PC-9 (cell line): Measurements from ENCODE around the gene NPHP4.

Experiments used
- EZH2 ChIP-seq: fragments of 200-600 bp; sonication (generic); IDR thresholded peaks from 2 replicates; pipeline ENCODE4 v1.8.0; 2017; ENCODE audit warnings: antibody characterized with exemption, low read depth
- TF ChIP-seq, protein P1 (sequence below): fragments of 200-600 bp; sonication (generic); conservative IDR thresholded peaks from 2 replicates; pipeline ENCODE4 v1.6.1; 2017; ENCODE audit warnings: mixed run types, antibody characterized with exemption, mild to moderate bottlenecking, moderate library complexity

DNA sequence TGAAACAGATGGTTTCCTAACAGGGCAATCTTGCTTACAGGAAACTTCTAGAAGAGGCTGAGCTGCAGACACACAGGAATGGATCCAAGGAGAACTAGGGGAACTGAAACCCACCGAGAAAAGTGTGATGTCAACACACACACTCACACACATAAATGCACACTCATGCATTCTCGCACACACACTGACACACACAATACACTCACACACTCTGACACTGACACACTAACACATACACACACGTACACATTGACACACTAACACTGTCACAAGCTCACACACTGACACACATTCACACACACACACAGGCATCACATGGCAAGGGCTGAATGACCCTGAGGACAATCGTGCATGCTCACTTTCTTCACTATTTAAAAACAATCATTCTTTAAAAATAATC, 142.7 kb downstream of the NPHP4 start:
- TF ChIP-seq, protein P1, sequence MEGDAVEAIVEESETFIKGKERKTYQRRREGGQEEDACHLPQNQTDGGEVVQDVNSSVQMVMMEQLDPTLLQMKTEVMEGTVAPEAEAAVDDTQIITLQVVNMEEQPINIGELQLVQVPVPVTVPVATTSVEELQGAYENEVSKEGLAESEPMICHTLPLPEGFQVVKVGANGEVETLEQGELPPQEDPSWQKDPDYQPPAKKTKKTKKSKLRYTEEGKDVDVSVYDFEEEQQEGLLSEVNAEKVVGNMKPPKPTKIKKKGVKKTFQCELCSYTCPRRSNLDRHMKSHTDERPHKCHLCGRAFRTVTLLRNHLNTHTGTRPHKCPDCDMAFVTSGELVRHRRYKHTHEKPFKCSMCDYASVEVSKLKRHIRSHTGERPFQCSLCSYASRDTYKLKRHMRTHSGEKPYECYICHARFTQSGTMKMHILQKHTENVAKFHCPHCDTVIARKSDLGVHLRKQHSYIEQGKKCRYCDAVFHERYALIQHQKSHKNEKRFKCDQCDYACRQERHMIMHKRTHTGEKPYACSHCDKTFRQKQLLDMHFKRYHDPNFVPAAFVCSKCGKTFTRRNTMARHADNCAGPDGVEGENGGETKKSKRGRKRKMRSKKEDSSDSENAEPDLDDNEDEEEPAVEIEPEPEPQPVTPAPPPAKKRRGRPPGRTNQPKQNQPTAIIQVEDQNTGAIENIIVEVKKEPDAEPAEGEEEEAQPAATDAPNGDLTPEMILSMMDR: no peak
- TF ChIP-seq EZH2: no peak
